ENCODE measurements around the gene AGR2. TPM values are rescaled to one million over a fixed set of nuclear protein-coding genes. Genes with fewer than 3 reads are reported as not detected.

AGR2 gene
- total and polyA plus RNA-seq, 2 of the 4 experiments (the other 2 are of a cell fraction): not detected

- Histone ChIP-seq H3K4me3 (ENCODE audit: insufficient read depth, low read depth, low read length) (no peak overlapping the region), H3K79me1 (ENCODE audit: low read depth in 1 of 2, low read length in 2 of 2) (no peaks in the 10 kb centered on the region), H3K27ac (ENCODE audit: insufficient read depth, low read length) (no peak overlapping the region), H3K9ac (ENCODE audit: low read depth, low read length) (no peak overlapping the region), H3K27me3 (ENCODE audit: control insufficient read depth, insufficient read depth, low read length) (no peaks in the 10 kb centered on the region), H3K9me1 (ENCODE audit: insufficient read depth, low read length) (0 out of 2 replicates have a peak, but pooled peaks cover 2% of the 10 kb centered on the region), H2AK5ac (ENCODE audit: low read depth, low read length) (no peak overlapping the region), H2BK15ac (ENCODE audit: low read depth, low read length) (no peak overlapping the region), H3K23ac (ENCODE audit: low read depth, low read length) (no peak overlapping the region), H2BK120ac (ENCODE audit: low read depth, low read length) (no peak overlapping the region), H3K56ac (ENCODE audit: extremely low read depth, insufficient read depth, low read length) (no peak overlapping the region), H3K4ac (ENCODE audit: low read depth, low read length) (no peak overlapping the region), H4K91ac (ENCODE audit: insufficient read depth, low read depth, low read length) (no peak overlapping the region), H4K5ac (ENCODE audit: low read depth, low read length) (no peak overlapping the region), H3K18ac (ENCODE audit: low read depth, low read length) (no peak overlapping the region), H2AK9ac (replicated peaks; ENCODE audit: low read depth, low read length, poor library complexity) (no peak overlapping the region), H3K14ac (replicated peaks; ENCODE audit: low read depth, low read length) (no peak overlapping the region), H3K4me2 (ENCODE audit: low read depth, low read length) (no peak overlapping the region), H2BK5ac (ENCODE audit: low read depth, low read length, poor library complexity, severe bottlenecking) (no peak overlapping the region), H3K4me1 (ENCODE audit: control insufficient read depth, insufficient read depth, low read length) (no peaks in the 10 kb centered on the region; the same call in 1 of the 2 replicates), H2BK20ac (ENCODE audit: low read depth, low read length) (no peak overlapping the region), H3K9me3 (ENCODE audit: control insufficient read depth, insufficient read depth, low read length) (no peaks in the 10 kb centered on the region), H4K8ac (ENCODE audit: low read depth in 2 of 2, low read length in 2 of 2) (no peak overlapping the region), H3K36me3 (ENCODE audit: control insufficient read depth, insufficient read depth, low read length) (no peaks in the 10 kb centered on the region), H2AFZ (replicated peaks; ENCODE audit: low read length, poor library complexity) (no peak overlapping the region), H4K20me1 (ENCODE audit: insufficient read depth, low read length) (no peaks in the 10 kb centered on the region)
- intact Hi-C loops (cut with micrococcal nuclease): loop anchor here (5.0 kb wide), 1 partner anchor 157 kb away; the partner anchor contains the start of genes ANKMY2 and BZW2
- POLR2A ChIA-PET (ENCODE audit: unreplicated experiment): no interaction called here
- dilution Hi-C loops (cut with HindIII; ENCODE audit: low sequenced_read_pairs, unreplicated experiment): no loop called here
- DNase-seq (peak; percentile 19), ATAC-seq (ENCODE audit: low read depth) (no peak)
- no TSS peak for BruUV-seq (replicated peaks)
- 83% methylated on average over 1 of the region's 7 CpGs; no CpG with 5 or more reads in 1 of the 2 experiments for WGBS, 2 experiments (ENCODE audit: extremely low coverage in 2 of 2, insufficient read length in 1 of 2)
- CTCF ChIA-PET: no interaction called here
- in situ Hi-C loops (cut with MboI; ENCODE audit: low sequenced_read_pairs): no loop called here
- TF ChIP-seq USF2 (IDR thresholded peaks at IDR 0.05; ENCODE audit: low read depth, low read length): no peak
- no peak for TF ChIP-seq CHD1 (IDR thresholded peaks at IDR 0.05; ENCODE audit: low read depth, low read length)
- no peak for TF ChIP-seq RCOR1 (IDR thresholded peaks at IDR 0.05; ENCODE audit: insufficient replicate concordance, low read length)
- TF ChIP-seq MXI1 (IDR thresholded peaks at IDR 0.05; ENCODE audit: borderline replicate concordance, low read depth, low read length): no peak
- no peak for TF ChIP-seq NFE2L2 (IDR thresholded peaks at IDR 0.05; ENCODE audit: low read depth, low read length)
- no peak for TF ChIP-seq MAFK (IDR thresholded peaks at IDR 0.05; ENCODE audit: low read depth, low read length)
- no peak for TF ChIP-seq CEBPB (IDR thresholded peaks at IDR 0.05; ENCODE audit: low read depth, low read length)
- TF ChIP-seq RFX5 (IDR thresholded peaks at IDR 0.05; ENCODE audit: low read depth, low read length): no peak
- no peak for TF ChIP-seq CTCF (conservative IDR thresholded peaks at IDR 0.05; ENCODE audit: low read depth, low read length)
- no peak for TF ChIP-seq SMC3 (IDR thresholded peaks at IDR 0.05; ENCODE audit: low read depth, low read length)
- no peak for TF ChIP-seq RAD21 (IDR thresholded peaks at IDR 0.05; ENCODE audit: low read length)
- no peak for TF ChIP-seq FOS (IDR thresholded peaks at IDR 0.05; ENCODE audit: low read depth, low read length)
- no peak for TF ChIP-seq POLR2A (IDR thresholded peaks at IDR 0.05; ENCODE audit: low read depth, low read length)
- TF ChIP-seq ELK1 (IDR thresholded peaks at IDR 0.05; ENCODE audit: borderline replicate concordance, low read depth, low read length): no peak
- TF ChIP-seq MAZ (IDR thresholded peaks at IDR 0.05; ENCODE audit: borderline replicate concordance, low read depth, low read length): no peak
These were observed 722 bp downstream of the AGR2 start for GRCh38 chr7:16803881-16804673.
